ENCODE measurements around the gene NFX1. TPM values are rescaled to one million over a fixed set of nuclear protein-coding genes. Genes with fewer than 3 reads are reported as not detected.

NFX1 gene
- total RNA-seq, 1 donor from 2014 or later = 17.7 TPM

- DNase-seq = no peak
Measured at GRCh38 chr9:33267151-33267767, 23.1 kb upstream of the NFX1 start.

DNA sequence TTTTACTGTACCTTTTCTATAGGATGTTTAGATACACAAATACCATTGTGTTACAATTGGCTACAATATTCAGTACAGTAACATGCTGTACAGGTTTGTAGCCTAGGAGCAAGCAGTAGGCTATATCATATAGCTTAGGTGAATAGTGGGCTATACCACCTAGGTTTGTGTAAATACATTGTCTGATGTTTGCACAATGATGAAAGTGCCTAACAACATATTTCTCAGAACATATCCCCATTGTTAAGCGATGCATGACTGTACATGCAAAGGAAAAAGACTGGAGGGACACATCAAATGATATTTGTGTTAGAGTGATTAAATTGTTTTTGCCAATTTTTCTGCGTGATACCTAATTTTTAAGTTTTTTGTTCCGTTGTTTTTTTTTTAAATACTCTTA lies 20.2 kb upstream of the NFX1 start:
- no peak for DNase-seq

DNA sequence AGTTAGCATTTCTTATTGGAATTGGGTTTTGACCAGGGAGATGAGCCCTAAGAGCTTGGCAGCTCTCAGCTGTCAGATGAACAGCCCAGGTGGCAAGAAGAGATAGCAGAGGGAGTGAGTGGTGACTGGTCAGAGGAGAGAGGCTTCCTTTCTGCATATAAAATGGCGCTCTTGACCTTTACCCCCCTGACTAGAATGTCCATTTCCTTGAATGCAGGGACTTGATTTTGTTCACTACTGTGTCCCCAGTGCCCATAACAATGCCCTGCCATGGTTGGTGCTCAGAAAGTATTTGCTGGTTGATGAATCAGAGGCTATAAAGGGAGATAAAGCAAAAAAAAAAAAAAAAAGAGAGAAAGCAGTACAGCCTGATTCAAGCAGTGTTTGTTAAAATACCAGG lies 18.3 kb upstream of the NFX1 start:
- DNase-seq = no peak

- DNase-seq = no peak
Measured at GRCh38 chr9:33273266-33273971, 16.9 kb upstream of the NFX1 start.

- DNase-seq = no peak
Measured at GRCh38 chr9:33273972-33274328, 16.4 kb upstream of the NFX1 start.

DNA sequence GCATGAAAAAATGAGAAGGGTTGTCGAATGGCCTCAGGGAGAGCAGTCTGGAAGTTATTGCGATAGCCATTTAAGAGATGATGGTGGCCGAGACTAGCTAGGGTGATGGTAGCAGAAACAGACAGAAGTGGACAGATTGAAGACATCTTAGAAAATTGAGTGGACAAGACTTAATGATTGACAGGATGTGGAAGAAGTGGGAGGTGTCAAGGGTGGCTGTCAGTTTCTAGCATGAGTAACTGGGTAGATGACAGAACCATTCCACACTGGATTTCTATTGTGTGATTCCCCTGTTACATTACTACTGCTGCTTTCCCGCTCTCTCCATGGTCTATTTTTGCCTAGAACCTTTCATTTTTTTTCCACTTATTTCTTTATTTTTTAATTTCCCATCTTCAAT lies 12.8 kb upstream of the NFX1 start:
- DNase-seq = no peak

GRCh38 chr9:33285502-33285901 lies 4.8 kb upstream of the NFX1 start:
- no peak for DNase-seq

- DNase-seq = peak; percentile 83
Measured at GRCh38 chr9:33287087-33287490, 3.2 kb upstream of the NFX1 start.

DNA sequence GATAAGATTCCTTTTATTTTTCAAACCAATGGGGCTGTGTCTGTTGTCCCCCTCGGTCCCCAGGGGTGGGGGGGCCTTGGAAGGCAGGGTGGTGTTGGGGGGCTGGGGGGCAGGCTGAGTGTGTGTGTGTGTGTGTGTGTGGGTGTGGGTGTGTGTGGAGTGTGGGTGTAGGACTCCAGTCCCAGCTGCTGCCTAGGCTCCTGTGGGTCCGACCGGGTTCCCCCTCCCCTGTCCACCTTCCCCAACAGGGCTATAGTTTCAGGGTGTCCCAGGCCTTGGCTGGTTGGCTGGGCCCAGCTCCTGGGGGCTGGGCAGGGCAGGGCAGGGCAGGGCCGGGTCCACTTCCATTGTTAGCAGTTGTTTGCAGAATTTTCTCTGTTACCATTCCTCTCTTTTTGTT lies 2.1 kb upstream of the NFX1 start:
- DNase-seq = no peak

DNA sequence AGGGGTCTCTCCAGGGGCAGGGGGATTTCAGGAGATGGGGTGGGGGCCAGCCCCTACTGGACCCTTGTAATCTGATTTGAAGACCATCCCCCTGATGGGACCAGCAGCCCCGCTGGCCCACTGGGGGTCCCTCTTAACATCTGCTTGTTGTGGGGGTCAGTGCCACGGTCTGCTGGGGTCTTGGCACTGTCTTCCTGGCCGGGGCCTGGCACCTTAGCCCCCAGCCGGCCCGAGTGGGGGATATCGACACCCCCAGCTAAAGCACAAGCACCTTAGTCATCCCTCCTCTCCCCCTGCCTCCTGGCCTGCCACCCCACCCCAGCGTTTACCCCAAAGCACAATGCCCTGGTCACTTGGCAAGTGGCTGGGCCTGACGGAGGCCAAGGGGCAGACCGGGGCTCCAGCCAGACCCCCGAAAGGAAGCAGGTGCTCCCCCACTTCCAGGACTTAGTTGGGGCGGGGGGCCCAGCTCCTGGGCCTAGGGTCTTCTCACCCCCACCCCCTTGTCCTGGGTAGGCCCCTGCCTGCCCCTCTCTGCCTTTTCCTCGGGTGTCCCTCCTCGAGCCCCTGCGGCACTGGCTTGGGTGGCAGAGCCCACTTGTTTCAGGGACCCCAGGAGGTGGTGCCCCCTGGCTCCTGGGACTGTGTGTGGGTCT lies 1.4 kb upstream of the NFX1 start:
- no peak for DNase-seq

DNA sequence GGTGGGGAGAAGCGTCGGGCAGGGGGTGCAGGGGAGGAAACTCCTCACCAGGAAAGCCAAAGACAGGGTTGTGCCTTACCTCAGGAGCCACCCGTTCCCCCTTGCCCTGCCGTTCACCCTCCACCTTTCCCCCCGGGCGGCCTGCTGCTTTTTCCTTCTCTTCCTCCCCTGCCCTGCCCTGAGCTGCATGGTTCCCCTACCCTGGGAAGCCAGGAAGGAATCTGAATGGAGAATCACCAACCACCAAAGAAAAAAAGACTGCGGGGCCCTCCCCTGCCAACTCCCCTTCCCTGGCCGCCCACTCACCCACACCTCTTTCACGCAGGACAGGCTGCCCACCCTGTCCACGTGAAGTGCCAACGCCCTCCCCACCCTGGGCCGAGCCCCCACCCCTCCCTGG lies 820 bp upstream of the NFX1 start:
- DNase-seq = peak; percentile 33

- DNase-seq = no peak
Measured at GRCh38 chr9:33289936-33290246, 425 bp upstream of the NFX1 start.

GRCh38 chr9:33291031-33291397 lies 698 bp downstream of the NFX1 start:
- DNase-seq = peak; percentile 72

DNA sequence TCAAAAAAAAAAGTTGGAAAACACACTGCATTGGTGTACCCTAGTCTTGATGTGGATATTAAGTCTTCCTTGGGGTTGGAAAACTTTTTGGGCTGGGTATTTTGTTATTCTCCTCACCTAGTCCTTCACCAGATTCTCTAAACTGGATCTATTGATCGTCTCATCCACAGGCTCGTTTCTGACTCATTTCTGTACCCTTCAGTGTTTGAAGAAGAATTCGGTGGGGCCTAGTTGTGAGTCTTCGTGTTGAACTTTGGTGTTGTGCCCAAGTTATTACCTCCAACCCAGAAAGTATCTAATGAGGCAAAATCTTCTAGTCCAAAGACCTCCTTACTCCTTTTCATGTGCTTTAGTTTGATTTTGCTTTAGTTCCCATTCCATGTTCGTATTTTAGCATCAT lies 1.6 kb downstream of the NFX1 start:
- DNase-seq = no peak

DNA sequence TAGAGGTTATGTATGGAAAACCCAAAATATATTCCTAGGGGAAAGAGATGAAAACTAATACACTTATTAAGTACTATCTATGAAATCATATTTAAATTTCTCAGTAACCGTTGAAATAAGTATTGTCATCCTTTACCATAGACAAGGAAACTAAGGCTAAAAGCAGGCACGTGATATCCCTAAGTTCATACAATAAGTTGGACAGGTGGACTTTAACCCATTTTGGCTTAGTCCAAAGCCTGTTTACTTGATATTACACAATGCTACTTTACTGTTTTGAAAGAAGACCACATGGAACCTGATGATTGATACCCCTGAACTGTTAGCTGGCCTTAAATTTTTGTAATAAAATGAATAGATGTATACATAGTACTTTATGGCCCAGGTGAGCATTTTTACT lies 3.5 kb downstream of the NFX1 start:
- DNase-seq = no peak

DNA sequence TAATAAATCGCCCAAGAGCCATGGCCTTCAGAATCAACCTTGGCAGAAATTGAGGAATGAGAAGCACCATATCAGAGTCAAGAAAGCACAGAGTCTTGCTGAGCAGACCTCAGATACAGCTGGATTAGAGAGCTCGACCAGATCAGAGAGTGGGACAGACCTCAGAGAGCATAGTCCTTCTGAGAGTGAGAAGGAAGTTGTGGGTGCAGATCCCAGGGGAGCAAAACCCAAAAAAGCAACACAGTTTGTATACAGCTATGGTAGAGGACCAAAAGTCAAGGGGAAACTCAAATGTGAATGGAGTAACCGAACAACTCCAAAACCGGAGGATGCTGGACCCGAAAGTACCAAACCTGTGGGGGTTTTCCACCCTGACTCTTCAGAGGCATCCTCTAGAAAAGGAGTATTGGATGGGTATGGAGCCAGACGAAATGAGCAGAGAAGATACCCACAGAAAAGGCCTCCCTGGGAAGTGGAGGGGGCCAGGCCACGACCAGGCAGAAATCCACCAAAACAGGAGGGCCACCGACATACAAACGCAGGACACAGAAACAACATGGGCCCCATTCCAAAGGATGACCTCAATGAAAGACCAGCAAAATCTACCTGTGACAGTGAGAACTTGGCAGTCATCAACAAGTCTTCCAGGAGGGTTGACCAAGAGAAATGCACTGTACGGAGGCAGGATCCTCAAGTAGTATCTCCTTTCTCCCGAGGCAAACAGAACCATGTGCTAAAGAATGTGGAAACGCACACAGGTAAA lies 4.5 kb downstream of the NFX1 start:
- no peak for DNase-seq

DNA sequence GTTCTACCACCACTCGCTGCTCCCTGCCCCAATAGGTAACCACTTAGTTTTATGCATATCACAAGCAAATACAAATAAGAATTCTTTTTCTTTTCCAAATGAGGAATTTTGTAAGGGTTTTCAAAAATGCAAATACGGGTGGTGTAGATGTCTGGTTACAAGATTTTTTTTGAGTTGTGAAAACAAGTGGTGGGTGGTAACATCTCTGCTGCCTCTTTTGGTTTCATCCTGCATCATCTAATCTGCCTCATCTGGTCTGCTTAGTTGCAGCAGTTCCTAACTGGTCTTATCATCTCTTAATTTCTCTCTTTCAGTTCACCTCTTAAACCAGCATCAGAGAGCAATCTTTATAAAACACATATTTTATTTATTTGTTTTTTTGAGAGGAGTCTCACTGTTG lies 5.3 kb downstream of the NFX1 start:
- no peak for DNase-seq

- DNase-seq = peak; percentile 48
Measured at GRCh38 chr9:33297432-33297831, 7.1 kb downstream of the NFX1 start.

- no peak for DNase-seq
Measured at GRCh38 chr9:33300546-33300945, 10.2 kb downstream of the NFX1 start.

DNA sequence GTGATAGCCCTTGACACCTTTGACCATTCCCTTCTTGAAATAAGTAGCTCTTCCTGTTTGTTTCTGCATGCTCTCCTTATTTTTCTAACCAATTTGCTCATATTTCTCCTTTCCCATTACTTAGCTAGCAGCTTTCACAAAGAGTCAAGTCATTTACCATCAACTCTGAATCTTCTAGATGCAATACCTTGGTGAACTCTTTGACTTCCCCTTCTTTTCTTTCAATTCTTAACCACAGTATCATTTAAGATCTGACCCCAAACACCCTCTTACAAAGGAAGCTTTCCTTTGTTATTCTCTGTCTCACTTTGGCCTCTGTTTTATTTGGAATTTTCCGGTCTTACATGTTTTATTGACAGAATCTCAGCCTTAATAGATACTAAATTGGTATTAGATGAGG lies 14.0 kb downstream of the NFX1 start:
- no peak for DNase-seq

DNA sequence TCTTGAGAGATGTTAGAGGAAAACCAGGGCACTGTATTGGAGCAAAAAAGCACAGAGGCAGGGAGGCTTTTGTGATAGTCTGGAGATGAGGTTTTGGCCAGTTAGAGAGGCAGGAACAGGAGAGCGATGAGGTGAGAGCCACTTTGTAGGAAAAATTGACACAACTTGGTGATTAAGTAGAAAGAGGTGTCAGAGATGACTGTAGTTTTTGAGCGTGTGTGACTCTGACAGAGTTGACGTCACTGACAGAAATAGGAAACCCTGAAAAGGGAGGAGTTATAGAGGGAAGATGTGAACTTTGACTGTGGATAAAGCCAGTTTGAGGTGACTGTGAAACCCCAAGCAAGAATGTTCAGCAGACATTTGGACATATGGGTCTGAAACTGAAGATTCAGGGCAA lies 15.7 kb downstream of the NFX1 start:
- no peak for DNase-seq

GRCh38 chr9:33307067-33307466 lies 16.8 kb downstream of the NFX1 start:
- DNase-seq = no peak

GRCh38 chr9:33309903-33310302 lies 19.6 kb downstream of the NFX1 start:
- no peak for DNase-seq

GRCh38 chr9:33310748-33311147 lies 20.4 kb downstream of the NFX1 start:
- DNase-seq = no peak

Measured in dermis blood vessel endothelial cell (primary cell).